Fibroblast of peridontal ligament (primary cell): ENCODE results near the gene GALNT1.

Experiments used
- DNase-seq: peaks from one replicate; pipeline ENCODE4 v3.0.0-alpha.2; 2010; ENCODE audit errors: extremely low read depth

The GALNT1 gene

DNA sequence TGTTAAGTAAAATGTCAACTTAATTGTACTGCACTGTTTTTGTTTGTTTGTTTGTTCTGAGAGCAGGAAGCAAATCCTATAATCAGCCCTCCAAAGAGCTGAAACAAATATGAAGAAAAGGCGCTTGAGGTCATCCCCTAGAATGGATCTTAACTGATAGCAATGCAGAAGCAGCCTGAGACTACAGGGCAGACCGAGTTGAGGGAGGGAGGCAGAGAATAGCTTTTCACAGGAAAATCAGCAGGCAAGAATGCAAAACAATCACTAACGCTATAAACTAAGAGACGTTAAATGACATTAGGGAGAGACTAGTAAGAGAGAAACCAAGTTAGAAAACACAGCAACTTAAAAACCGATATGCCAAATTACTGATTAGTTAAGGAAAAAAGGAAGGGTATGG lies 37.2 kb downstream of the GALNT1 start:
- peak; percentile 18 for DNase-seq

DNA sequence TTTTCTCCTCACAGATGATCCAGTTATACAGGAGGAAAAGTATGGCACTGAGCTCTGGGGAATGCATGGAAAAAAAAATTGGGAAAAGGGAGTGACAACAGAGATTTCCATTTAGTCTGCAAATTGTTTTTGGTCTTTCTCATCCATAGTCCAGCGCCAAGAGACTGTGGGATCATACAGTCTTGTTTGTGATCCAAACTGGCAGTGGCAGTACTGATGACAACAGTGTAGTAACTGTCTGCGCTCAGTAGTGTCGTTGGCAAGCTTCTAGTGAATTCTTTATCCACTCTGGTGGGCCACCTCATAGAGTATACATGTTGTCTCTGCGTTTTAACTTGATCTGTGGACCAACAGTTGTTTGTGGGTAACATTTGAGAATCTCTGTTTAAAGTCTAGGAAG lies 37.9 kb downstream of the GALNT1 start:
- peak; percentile 18 for DNase-seq

DNA sequence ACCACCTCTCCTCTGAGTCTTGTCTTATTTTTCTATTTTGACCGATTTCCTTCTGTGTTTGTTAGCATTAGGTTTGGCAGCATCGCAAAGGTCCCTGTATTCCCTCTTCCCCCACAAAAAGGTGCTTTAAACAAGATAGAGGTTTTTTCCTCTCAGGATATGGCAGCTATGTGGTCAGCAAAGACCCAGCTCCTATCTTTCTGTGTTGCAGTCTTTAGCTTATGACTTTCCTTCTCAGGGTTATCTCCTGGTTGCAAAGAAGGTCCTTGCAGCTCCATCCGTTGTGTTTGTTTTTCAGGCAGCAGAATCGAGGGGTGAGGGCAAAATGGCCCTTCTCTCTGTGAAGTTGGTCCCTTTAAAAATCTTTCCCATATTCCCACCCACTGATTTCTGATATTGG lies 38.4 kb downstream of the GALNT1 start:
- DNase-seq: no peak

GRCh38 chr18:35620765-35621164 lies 39.2 kb downstream of the GALNT1 start:
- DNase-seq: peak; percentile 20

GRCh38 chr18:35623255-35623654 lies 41.7 kb downstream of the GALNT1 start:
- DNase-seq: no peak

- no peak for DNase-seq
Measured at GRCh38 chr18:35624146-35624545, 42.6 kb downstream of the GALNT1 start.

DNA sequence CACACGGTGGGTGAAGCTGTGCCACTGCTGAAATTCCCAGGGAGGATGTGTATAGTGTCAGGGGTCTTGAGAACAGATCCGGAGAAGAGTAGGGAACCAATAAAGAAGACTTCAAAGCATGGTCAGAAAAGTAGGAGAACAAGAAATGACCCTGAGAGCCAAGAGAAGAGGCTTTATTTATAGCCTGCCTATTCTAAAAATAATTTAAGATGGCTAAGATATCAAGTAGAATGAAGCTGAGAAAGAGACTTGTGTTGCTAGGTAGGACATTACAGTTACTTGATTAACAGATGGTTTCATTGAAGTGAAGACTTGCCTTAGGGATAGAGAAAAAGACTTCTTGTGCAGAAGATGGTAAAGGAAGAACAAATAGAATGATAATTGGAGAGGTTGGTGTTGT lies 43.7 kb downstream of the GALNT1 start:
- no peak for DNase-seq

GRCh38 chr18:35633761-35634160 lies 52.2 kb downstream of the GALNT1 start:
- DNase-seq: no peak

GRCh38 chr18:35634323-35634722 lies 52.8 kb downstream of the GALNT1 start:
- no peak for DNase-seq

- no peak for DNase-seq
Measured at GRCh38 chr18:35635170-35635569, 53.6 kb downstream of the GALNT1 start.

- DNase-seq: no peak
Measured at GRCh38 chr18:35637227-35637626, 55.7 kb downstream of the GALNT1 start.

GRCh38 chr18:35639296-35639695 lies 57.8 kb downstream of the GALNT1 start:
- DNase-seq: no peak

GRCh38 chr18:35641467-35641866 lies 59.9 kb downstream of the GALNT1 start:
- no peak for DNase-seq

DNA sequence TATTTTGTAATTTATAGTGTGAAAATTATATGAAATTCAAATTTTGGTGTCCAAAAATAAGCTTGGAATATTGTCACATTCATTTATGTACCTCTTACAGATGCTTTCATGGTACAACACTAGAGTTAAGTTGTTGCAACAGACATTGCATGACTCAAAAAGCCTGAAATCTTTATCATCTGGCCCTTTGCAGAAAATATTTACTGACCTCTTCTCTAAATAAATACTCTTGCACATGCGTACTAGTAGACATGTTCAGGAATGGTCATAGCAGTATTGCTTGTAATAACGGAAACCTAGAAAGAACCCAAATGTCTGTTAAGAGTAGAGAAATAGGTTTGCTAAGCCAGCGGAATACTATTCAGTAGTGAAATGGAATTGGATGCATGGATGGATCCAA lies 60.4 kb downstream of the GALNT1 start:
- peak; percentile 17 for DNase-seq

DNA sequence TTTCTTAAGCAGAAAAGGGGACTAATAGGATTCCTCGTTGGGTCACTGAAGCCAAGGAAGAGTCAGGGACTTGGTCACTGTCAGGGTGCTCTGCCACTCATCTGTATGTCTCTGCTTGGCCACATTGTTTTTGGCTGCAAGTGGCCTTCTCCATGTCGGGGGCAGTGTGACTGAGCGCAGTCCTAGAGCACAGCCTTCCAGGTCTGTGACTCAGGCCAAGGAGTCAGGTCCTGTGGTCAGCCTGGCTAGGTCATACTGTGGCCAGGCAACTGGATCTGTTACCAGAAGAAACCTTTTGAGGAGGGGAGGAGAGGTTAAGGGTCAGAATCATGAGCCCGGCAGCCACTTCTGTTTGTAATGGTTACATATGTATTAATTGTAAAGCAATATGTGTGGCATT lies 61.3 kb downstream of the GALNT1 start:
- DNase-seq: no peak

- DNase-seq: no peak
Measured at GRCh38 chr18:35646449-35646848, 64.9 kb downstream of the GALNT1 start.

DNA sequence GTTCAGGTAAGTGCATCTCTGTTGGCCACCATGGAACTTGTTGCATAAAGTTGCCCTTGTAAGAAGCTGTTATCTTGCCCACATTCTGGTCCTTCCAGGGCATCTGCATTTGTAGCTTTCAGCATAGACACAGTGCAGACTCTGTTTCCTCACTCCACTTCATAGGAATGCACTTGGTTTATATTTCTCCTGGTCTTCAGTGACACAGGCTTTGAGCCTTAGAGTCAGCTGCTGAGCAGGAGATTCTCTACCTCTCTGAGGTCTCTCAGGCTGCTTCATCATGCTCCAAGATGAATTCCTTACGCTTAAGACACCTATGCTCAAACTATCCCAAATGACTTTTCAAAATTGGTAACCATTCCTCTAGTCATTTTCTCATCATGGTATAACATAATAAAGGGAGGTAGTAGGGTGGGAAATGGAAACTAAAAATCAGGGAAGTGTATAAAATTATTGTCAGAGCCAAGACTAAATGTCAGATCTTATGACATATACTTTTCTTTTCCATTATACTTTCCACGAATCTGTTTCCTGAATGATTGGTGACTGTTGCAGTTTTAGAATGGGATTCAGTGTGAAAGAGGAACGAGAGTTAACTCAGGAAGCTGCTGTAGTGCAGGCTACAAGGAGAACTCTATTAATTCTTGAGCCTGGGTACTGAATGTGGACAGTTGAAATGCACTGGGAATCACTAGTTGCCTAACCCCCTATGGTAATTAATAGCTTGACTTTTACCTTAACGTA lies 72.0 kb downstream of the GALNT1 start:
- no peak for DNase-seq

GRCh38 chr18:35658112-35658511 lies 76.6 kb downstream of the GALNT1 start:
- no peak for DNase-seq

GRCh38 chr18:35661483-35662146 lies 80.1 kb downstream of the GALNT1 start:
- DNase-seq: peak; percentile 32

DNA sequence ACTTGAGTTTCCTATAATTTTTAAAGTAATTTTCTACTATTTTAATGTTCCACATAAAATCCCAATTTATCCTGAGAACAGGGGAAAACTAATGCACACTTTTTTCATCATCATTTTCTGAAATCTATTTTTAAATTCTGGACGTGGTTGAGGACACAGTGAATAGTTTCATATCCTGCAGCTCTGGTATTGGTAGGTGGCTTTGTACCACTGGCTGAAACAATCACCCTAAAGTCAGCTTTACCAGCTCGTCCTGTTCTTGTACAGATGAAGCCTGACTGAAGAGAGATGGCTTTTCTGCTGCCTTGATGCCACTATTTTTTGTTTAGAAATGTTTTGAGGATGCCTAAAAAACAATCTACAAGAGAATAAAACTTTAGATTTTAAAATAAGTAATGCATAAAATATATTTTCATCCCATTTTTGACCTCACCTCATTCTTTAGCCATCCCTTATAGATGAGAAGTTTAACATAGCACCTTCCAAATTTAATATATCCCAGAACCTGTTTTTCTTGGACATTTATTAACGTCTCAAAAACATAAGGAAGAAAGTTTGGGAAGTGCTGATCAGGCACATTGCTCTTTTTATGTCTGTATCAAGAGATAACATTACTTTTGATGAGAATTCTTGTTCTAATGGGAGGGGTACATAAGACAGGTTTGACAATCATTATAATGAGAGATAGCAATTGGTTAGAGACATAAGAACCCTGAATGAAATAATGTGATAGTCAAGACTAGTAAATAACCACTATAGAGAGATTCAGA lies 80.9 kb downstream of the GALNT1 start:
- no peak for DNase-seq

GRCh38 chr18:35671966-35672603 lies 90.5 kb downstream of the GALNT1 start:
- DNase-seq: peak; percentile 16

DNA sequence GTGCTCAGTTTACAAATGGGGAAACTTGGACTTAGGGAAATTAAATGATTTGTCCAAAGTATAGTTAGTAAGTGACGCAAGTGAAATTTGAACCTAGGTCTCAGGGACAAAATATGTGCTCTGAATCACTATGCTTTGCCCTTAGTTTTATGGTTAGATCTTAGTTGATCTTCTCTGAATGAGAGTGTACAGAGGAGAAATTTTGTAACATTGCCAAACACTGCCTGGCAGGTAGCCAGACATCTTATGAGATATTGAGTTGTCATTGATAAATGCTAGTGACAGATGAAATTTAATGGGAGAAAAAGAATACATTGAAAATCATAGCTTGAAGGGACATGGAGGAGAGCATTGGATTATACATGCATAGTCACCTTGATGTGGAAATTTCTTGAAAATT lies 91.4 kb downstream of the GALNT1 start:
- peak; percentile 76 for DNase-seq
